Prostate gland (tissue), 2 donors: Measurements from ENCODE around the gene CGNL1.

Experiments
- CTCF ChIP-seq, 4 experiments: fragments of 200-600 bp in 2 of 4; fragments of 450-650 bp in 2 of 4; sonication (generic) in 2 of 4; IDR thresholded peaks; 1 replicate in 3 of 4; 2 replicates in 1 of 4; pipeline ENCODE4 v1.5.1; 2016 to 2019; ENCODE audit warnings: antibody characterized with exemption in 4 of 4, mild to moderate bottlenecking in 2 of 4, moderate library complexity in 2 of 4
- POLR2A ChIP-seq: fragments of 450-650 bp; IDR thresholded peaks from one replicate; pipeline ENCODE4 v1.6.1; 2016; ENCODE audit warnings: antibody characterized with exemption, mild to moderate bottlenecking

- TF ChIP-seq POLR2A, result no peak
- no peak for TF ChIP-seq CTCF (IDR thresholded peaks at IDR 0.05)
Measured at GRCh38 chr15:57451555-57451954, 75.2 kb downstream of the CGNL1 start.
